Measurements from ENCODE around the gene CDS2.
A peak's percentile ranks its signal among the peaks of the same experiment; 100 is the strongest.

The CDS2 gene

DNA sequence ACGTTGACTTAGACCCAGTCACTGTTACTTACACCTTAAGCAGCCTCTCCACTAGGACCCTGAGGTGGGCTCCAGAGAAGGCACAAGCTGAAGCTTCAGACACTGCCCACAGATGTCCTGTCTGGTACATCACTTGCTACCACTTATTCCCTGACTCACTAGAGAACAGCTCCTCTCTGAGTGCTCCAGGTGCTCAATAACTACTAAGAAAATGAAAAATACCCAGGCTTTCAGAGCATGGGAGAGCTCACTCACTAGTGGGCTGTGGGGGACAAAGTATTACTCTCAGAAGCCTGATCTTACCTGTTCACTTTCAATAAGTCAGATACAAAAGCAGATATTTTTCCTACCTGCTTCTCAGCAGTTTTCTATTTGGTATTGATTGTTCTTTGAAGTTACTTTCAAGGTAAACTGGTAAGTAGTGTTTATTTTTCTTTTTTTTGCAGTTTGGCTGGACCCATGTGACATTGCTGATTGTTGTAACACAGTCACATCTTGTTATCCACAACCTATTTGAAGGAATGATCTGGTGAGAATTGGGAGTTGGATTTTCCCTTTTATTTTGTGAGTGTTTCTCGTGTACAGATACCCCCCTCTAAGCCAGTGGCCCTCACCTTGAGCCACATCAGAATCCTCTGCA is 55.9 kb downstream of the CDS2 start:
- Histone ChIP-seq H3K27me3 (ENCODE audit: control insufficient read depth in 1 of 2, insufficient read depth in 1 of 2, low read length in 2 of 2) (no peaks in the 10 kb centered on the region), H2BK5ac (ENCODE audit: low read depth, low read length, poor library complexity, severe bottlenecking) (no peak overlapping the region), H2BK12ac (ENCODE audit: low read length in 2 of 2) (peak overlapping the region in 1 of 2 experiments; percentile 68), H3K23ac (ENCODE audit: low read length in 2 of 2) (no peak overlapping the region), H3K18ac (ENCODE audit: low read depth in 1 of 2, low read length in 2 of 2) (peak overlapping the region in 1 of 2 experiments; percentile 22), H3K36me3 (ENCODE audit: control insufficient read depth in 1 of 2, insufficient read depth in 2 of 2, low read depth in 1 of 2, low read length in 2 of 2) (peaks cover 21 to 49% of the 10 kb centered on the region in 2 experiments), H4K91ac (ENCODE audit: low read length) (no peak overlapping the region), H3K4me1 (ENCODE audit: control insufficient read depth, insufficient read depth, low read depth, low read length) (no peaks in the 10 kb centered on the region), H3K4me3 (ENCODE audit: insufficient read depth in 1 of 2, low read depth in 1 of 2, low read length in 2 of 2) (no peak overlapping the region), H2BK15ac (ENCODE audit: low read depth, poor library complexity, severe bottlenecking) (no peak overlapping the region), H3K14ac (ENCODE audit: low read length in 2 of 2) (no peak overlapping the region), H3K9me3 (ENCODE audit: control insufficient read depth, low read length) (no peaks in the 10 kb centered on the region), H3K9ac (ENCODE audit: low read length) (no peak overlapping the region), H2BK120ac (ENCODE audit: low read depth, low read length) (no peak overlapping the region), H3K79me1 (replicated peaks; ENCODE audit: low read length, poor library complexity, severe bottlenecking) (peaks cover 10% of the 10 kb centered on the region), H3K4me2 (ENCODE audit: low read length, poor library complexity, severe bottlenecking) (no peak overlapping the region), H3K27ac (ENCODE audit: low read length, poor library complexity, severe bottlenecking) (no peak overlapping the region), H4K8ac (ENCODE audit: low read length) (no peak overlapping the region), H2AFZ (ENCODE audit: low read depth, low read length) (no peak overlapping the region), H3K4ac (ENCODE audit: low read depth in 1 of 2, low read length in 2 of 2) (no peak overlapping the region), H2AK5ac (ENCODE audit: low read length, severe bottlenecking) (no peak overlapping the region)
- WGBS: 96% methylated on average over 1 of the region's 2 CpGs
- no peak for DNase-seq

GRCh38 chr20:5183731-5184474 is 57.1 kb downstream of the CDS2 start:
- Histone ChIP-seq H2BK120ac (ENCODE audit: low read depth, low read length) (no peak overlapping the region), H3K27me3 (ENCODE audit: control insufficient read depth in 1 of 2, insufficient read depth in 1 of 2, low read length in 2 of 2) (no peaks in the 10 kb centered on the region), H3K4me2 (ENCODE audit: low read length, poor library complexity, severe bottlenecking) (no peak overlapping the region), H3K9ac (ENCODE audit: low read length) (no peak overlapping the region), H3K14ac (ENCODE audit: low read length in 2 of 2) (no peak overlapping the region), H4K91ac (ENCODE audit: low read length) (no peak overlapping the region), H2BK15ac (ENCODE audit: low read depth, poor library complexity, severe bottlenecking) (no peak overlapping the region), H2AK5ac (ENCODE audit: low read length, severe bottlenecking) (no peak overlapping the region), H3K9me3 (ENCODE audit: control insufficient read depth, low read length) (no peaks in the 10 kb centered on the region), H3K4me3 (ENCODE audit: insufficient read depth in 1 of 2, low read depth in 1 of 2, low read length in 2 of 2) (no peak overlapping the region), H3K79me1 (replicated peaks; ENCODE audit: low read length, poor library complexity, severe bottlenecking) (peaks cover 5% of the 10 kb centered on the region), H3K36me3 (ENCODE audit: control insufficient read depth in 1 of 2, insufficient read depth in 2 of 2, low read depth in 1 of 2, low read length in 2 of 2) (peaks cover 24 to 54% of the 10 kb centered on the region in 2 experiments), H2BK5ac (ENCODE audit: low read depth, low read length, poor library complexity, severe bottlenecking) (no peak overlapping the region), H3K4ac (ENCODE audit: low read depth in 1 of 2, low read length in 2 of 2) (no peak overlapping the region), H3K4me1 (ENCODE audit: control insufficient read depth, insufficient read depth, low read depth, low read length) (no peaks in the 10 kb centered on the region), H2AFZ (ENCODE audit: low read depth, low read length) (no peak overlapping the region), H2BK12ac (ENCODE audit: low read length in 2 of 2) (no peak overlapping the region), H4K8ac (ENCODE audit: low read length) (no peak overlapping the region), H3K27ac (ENCODE audit: low read length, poor library complexity, severe bottlenecking) (no peak overlapping the region), H3K18ac (ENCODE audit: low read depth in 1 of 2, low read length in 2 of 2) (no peak overlapping the region), H3K23ac (ENCODE audit: low read length in 2 of 2) (no peak overlapping the region)
- 94% methylated on average over 11 of the region's 13 CpGs for WGBS
- no peak for DNase-seq

- DNase-seq: no peak
- no peak overlapping the region for H3K4ac ChIP-seq (ENCODE audit: low read depth in 1 of 2, low read length in 2 of 2)
- WGBS: 100% methylated on average over 1 of the region's 1 CpG
These were observed 57.9 kb downstream of the CDS2 start for GRCh38 chr20:5184684-5185083.

GRCh38 chr20:5187122-5187521 is 60.3 kb downstream of the CDS2 start:
- no peak for DNase-seq
- no CpG with 5 or more reads among the region's 3 CpGs for WGBS
- Histone ChIP-seq H3K18ac (ENCODE audit: low read depth in 1 of 2, low read length in 2 of 2) (no peak overlapping the region), H3K79me1 (replicated peaks; ENCODE audit: low read length, poor library complexity, severe bottlenecking) (no peaks in the 10 kb centered on the region), H3K9ac (ENCODE audit: low read length) (no peak overlapping the region), H3K36me3 (ENCODE audit: control insufficient read depth in 1 of 2, insufficient read depth in 2 of 2, low read depth in 1 of 2, low read length in 2 of 2) (peaks cover 34 to 74% of the 10 kb centered on the region in 2 experiments), H4K91ac (ENCODE audit: low read length) (no peak overlapping the region), H4K8ac (ENCODE audit: low read length) (no peak overlapping the region), H3K4me1 (ENCODE audit: control insufficient read depth, insufficient read depth, low read depth, low read length) (no peaks in the 10 kb centered on the region), H3K14ac (ENCODE audit: low read length in 2 of 2) (no peak overlapping the region), H2AK5ac (ENCODE audit: low read length, severe bottlenecking) (no peak overlapping the region), H2BK15ac (ENCODE audit: low read depth, poor library complexity, severe bottlenecking) (no peak overlapping the region), H3K27me3 (ENCODE audit: control insufficient read depth in 1 of 2, insufficient read depth in 1 of 2, low read length in 2 of 2) (no peaks in the 10 kb centered on the region), H3K4me3 (ENCODE audit: insufficient read depth in 1 of 2, low read depth in 1 of 2, low read length in 2 of 2) (no peak overlapping the region), H3K23ac (ENCODE audit: low read length in 2 of 2) (no peak overlapping the region), H3K9me3 (ENCODE audit: control insufficient read depth, low read length) (no peaks in the 10 kb centered on the region), H2AFZ (ENCODE audit: low read depth, low read length) (no peak overlapping the region), H2BK120ac (ENCODE audit: low read depth, low read length) (no peak overlapping the region), H3K27ac (ENCODE audit: low read length, poor library complexity, severe bottlenecking) (no peak overlapping the region), H2BK12ac (ENCODE audit: low read length in 2 of 2) (no peak overlapping the region), H3K4ac (ENCODE audit: low read depth in 1 of 2, low read length in 2 of 2) (no peak overlapping the region), H3K4me2 (ENCODE audit: low read length, poor library complexity, severe bottlenecking) (no peak overlapping the region), H2BK5ac (ENCODE audit: low read depth, low read length, poor library complexity, severe bottlenecking) (no peak overlapping the region)

More at GRCh38 chr20:5184684-5185083, 57.9 kb downstream of the CDS2 start:
- no peak overlapping the region for H3K9ac ChIP-seq (ENCODE audit: low read length)
- no peaks in the 10 kb centered on the region for H3K9me3 ChIP-seq (ENCODE audit: control insufficient read depth, low read length)
- H3K23ac ChIP-seq (ENCODE audit: low read length in 2 of 2): no peak overlapping the region
- no peaks in the 10 kb centered on the region for H3K4me1 ChIP-seq (ENCODE audit: control insufficient read depth, insufficient read depth, low read depth, low read length)
- no peak overlapping the region for H3K4me2 ChIP-seq (ENCODE audit: low read length, poor library complexity, severe bottlenecking)
- no peak overlapping the region for H2BK15ac ChIP-seq (ENCODE audit: low read depth, poor library complexity, severe bottlenecking)
- H4K8ac ChIP-seq (ENCODE audit: low read length): no peak overlapping the region
- H2BK120ac ChIP-seq (ENCODE audit: low read depth, low read length): no peak overlapping the region
- no peak overlapping the region for H4K91ac ChIP-seq (ENCODE audit: low read length)
- H2BK12ac ChIP-seq (ENCODE audit: low read length in 2 of 2): no peak overlapping the region
- H3K27me3 ChIP-seq (ENCODE audit: control insufficient read depth in 1 of 2, insufficient read depth in 1 of 2, low read length in 2 of 2): no peaks in the 10 kb centered on the region
- H3K79me1 ChIP-seq (replicated peaks; ENCODE audit: low read length, poor library complexity, severe bottlenecking): peaks cover 5% of the 10 kb centered on the region
- no peak overlapping the region for H3K14ac ChIP-seq (ENCODE audit: low read length in 2 of 2)
- H3K18ac ChIP-seq (ENCODE audit: low read depth in 1 of 2, low read length in 2 of 2): no peak overlapping the region
- H3K27ac ChIP-seq (ENCODE audit: low read length, poor library complexity, severe bottlenecking): no peak overlapping the region
- peaks cover 26 to 57% of the 10 kb centered on the region in 2 experiments for H3K36me3 ChIP-seq (ENCODE audit: control insufficient read depth in 1 of 2, insufficient read depth in 2 of 2, low read depth in 1 of 2, low read length in 2 of 2)
- H3K4me3 ChIP-seq (ENCODE audit: insufficient read depth in 1 of 2, low read depth in 1 of 2, low read length in 2 of 2): no peak overlapping the region
- no peak overlapping the region for H2AFZ ChIP-seq (ENCODE audit: low read depth, low read length)
- H2AK5ac ChIP-seq (ENCODE audit: low read length, severe bottlenecking): no peak overlapping the region
- H2BK5ac ChIP-seq (ENCODE audit: low read depth, low read length, poor library complexity, severe bottlenecking): no peak overlapping the region

All from mesenchymal stem cell (in vitro differentiated cells and primary cell).